ENCODE data around the gene KCTD2.

- TF ChIP-seq CTCF (IDR thresholded peaks at IDR 0.05 in 4 of 5, conservative IDR thresholded peaks at IDR 0.05 in 1 of 5) (no peak), POLR2A (IDR thresholded peaks at IDR 0.05) (no peak)
Measured at GRCh38 chr17:75102385-75102821, 55.4 kb downstream of the KCTD2 start.
